Measurements from ENCODE around the gene ALOX15B.

ALOX15B gene

DNA sequence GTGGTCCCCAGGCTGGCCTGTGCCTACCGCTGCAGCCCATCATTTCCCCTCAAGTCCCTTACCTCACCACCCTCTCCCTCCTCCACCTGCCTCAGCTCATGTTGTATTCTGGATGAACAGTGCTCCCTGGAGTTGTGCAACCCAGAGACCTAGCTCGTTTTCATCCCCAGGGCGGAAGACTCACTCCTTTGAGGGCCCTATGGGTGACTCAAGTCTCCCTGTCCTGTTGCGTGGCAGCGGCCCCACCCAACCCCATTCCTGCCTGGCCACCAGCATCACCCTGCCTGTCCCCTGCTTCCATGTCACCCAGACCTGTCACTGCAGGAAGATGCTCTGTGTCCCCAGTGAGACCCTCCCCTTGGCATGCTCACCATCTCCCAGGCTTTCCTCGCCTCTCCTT, 45.4 kb downstream of the ALOX15B start:
- no peak for DNase-seq

- no peak for DNase-seq
Measured at GRCh38 chr17:8087075-8087951, 48.5 kb downstream of the ALOX15B start, which contains the start of gene ALOX12B. Gene ALOX12B, minus strand, starts transcription at chr17:8087716. Its CDS starts 274 bp downstream, at chr17:8087442.

DNA sequence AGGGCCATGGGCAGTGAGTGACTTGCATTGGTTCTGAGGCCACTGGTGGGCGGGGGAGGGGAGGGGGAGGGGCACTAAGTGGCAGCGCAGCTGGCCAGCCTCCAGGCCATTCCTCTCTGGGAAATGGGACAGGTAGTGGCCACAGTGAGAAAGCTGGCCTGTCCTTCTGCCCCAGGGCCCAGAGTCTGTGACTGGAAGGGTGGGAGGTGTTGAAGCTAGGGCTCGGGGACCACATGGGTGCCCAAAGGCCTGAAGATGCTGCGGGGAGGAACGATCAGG, 49.0 kb downstream of the ALOX15B start:
- DNase-seq, result no peak

DNA sequence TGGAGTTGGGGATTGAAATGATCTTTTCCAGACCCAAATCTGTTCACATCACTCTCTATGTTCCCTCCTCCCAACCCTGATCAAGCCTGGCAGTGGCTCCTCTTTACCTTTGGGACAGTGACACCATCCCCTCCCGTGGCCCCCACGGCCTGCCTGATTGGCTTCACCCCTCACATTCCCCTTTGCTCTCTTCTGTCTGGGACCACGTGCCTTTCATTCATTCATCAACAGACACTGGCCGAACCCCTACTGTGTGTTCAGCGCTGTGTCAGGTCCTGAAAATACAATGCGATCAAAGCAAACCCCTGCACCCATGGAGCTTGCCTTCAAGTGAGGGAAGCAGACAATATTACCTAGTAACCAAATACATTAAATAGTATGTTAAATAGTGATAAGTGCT, 50.9 kb downstream of the ALOX15B start:
- no peak for DNase-seq

DNA sequence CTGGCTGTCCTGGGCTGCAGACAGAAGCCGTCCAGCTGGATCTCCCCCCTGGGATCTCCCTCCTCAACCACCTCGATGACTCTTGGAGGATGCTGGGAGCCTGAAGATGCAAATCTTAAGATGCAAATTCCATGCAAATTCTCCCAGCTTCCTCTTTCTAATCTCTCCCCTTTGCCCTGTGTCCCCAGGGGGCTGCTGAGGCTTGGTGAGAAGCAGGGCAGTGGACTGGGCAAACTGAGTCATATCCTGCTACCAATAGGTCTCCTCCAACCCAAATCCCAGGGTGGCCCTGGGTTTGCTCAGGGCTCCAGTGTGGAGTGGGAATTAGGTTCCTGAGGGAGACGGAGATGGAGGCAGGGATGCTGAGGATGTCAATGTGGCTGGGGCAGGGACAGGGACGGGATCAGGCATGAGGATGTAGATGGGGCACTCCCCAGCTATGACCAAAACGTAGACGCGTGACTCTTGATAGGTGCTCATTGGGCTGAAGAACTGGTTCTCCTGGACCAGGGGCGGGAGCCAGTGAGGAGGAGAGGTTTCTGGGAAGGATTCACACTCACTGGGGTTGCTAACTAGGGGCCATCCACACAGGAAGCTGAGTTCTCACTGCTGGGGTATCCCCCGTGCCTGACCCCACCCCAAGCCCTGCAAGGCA, 52.3 kb downstream of the ALOX15B start:
- no peak for DNase-seq

- DNase-seq, result no peak
Measured at GRCh38 chr17:8095361-8095760, 56.5 kb downstream of the ALOX15B start.

DNA sequence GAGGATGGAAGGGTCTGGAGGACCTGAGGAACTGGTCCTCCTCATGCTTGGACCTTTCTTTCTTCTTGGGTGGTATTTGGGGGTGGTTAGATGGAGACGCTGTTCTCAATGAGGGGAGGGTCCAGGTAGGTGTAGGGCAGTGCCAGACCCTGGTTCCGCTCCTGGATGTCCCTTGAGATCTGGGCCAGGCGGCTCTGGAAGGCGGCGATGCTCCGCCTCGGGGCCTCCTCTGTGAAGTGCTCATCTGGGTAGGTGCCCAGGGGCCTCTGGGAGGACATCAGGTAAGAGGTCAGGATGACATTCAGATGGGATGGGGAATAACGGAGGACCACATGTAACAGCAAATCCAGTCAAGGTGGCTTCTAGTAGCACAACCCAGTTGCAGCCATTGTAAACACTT, 57.7 kb downstream of the ALOX15B start:
- DNase-seq, result no peak

Measured in NCI-H510A (cell line).